ENCODE results near the gene HBZ. TPM values are rescaled to one million over a fixed set of nuclear protein-coding genes. Genes with fewer than 3 reads are reported as not detected.

The HBZ gene
- total RNA-seq, 1 donor from 2014 or later, result not detected

DNA sequence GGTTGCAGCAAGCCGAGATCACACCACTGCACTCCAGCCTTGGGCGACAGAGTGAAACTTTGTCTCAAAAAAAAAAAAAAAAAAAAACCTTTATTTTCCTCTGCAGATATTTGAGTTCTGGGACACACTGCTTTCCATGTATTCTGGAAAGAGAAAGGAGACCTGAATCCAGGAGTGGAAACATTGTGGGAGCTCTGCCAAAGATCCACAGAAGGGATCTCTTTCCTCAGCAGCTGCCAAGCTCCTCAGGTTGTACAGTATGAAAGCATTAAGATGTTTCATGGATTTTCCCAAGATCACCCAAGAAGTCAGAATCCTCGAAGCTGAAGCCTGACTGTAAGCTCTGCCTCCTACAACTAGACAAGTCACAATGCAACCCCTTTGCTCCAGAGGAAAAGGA is 27.4 kb upstream of the HBZ start:
- Mint-ChIP-seq H3K4me3 (ENCODE audit: unreplicated experiment) (no peak overlapping the region), H3K9me3 (ENCODE audit: unreplicated experiment) (no peaks in the 10 kb centered on the region), H3K4me1 (ENCODE audit: unreplicated experiment) (no peaks in the 10 kb centered on the region), H3K27me3 (ENCODE audit: unreplicated experiment) (no peaks in the 10 kb centered on the region), H3K27ac (ENCODE audit: unreplicated experiment) (no peak overlapping the region), H3K36me3 (ENCODE audit: unreplicated experiment) (peaks cover 10% of the 10 kb centered on the region)
- TF ChIP-seq, protein P1, sequence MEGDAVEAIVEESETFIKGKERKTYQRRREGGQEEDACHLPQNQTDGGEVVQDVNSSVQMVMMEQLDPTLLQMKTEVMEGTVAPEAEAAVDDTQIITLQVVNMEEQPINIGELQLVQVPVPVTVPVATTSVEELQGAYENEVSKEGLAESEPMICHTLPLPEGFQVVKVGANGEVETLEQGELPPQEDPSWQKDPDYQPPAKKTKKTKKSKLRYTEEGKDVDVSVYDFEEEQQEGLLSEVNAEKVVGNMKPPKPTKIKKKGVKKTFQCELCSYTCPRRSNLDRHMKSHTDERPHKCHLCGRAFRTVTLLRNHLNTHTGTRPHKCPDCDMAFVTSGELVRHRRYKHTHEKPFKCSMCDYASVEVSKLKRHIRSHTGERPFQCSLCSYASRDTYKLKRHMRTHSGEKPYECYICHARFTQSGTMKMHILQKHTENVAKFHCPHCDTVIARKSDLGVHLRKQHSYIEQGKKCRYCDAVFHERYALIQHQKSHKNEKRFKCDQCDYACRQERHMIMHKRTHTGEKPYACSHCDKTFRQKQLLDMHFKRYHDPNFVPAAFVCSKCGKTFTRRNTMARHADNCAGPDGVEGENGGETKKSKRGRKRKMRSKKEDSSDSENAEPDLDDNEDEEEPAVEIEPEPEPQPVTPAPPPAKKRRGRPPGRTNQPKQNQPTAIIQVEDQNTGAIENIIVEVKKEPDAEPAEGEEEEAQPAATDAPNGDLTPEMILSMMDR (IDR thresholded peaks at IDR 0.05), result no peak
- DNase-seq (ENCODE audit: extremely low spot score, unreplicated experiment), result no peak

DNA sequence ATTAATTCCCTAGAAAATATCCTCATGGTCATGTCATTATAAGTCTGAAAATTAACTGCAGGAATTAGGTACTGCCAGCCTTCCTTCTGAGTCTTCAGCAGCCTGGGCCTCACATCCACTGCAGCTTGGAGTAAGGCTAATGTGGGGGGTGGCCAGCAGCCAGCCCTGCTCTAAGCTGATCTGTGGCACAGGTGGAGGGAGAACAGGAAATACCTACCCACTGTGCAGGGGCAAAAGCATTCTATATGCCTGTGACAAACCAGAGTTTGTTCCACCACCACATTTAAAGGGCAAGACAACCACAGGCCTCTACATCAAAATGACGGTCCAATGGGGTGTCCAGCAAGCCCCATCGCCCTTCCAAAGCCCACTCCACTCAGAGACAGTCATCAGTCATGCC is 23.4 kb upstream of the HBZ start:
- Mint-ChIP-seq H3K36me3 (ENCODE audit: unreplicated experiment) (peaks cover 4% of the 10 kb centered on the region), H3K4me1 (ENCODE audit: unreplicated experiment) (peaks cover 3% of the 10 kb centered on the region), H3K4me3 (ENCODE audit: unreplicated experiment) (no peak overlapping the region), H3K27ac (ENCODE audit: unreplicated experiment) (no peak overlapping the region), H3K27me3 (ENCODE audit: unreplicated experiment) (no peaks in the 10 kb centered on the region), H3K9me3 (ENCODE audit: unreplicated experiment) (no peaks in the 10 kb centered on the region)
- no peak for DNase-seq (ENCODE audit: extremely low spot score, unreplicated experiment)
- TF ChIP-seq, protein P1 (IDR thresholded peaks at IDR 0.05), result no peak

DNA sequence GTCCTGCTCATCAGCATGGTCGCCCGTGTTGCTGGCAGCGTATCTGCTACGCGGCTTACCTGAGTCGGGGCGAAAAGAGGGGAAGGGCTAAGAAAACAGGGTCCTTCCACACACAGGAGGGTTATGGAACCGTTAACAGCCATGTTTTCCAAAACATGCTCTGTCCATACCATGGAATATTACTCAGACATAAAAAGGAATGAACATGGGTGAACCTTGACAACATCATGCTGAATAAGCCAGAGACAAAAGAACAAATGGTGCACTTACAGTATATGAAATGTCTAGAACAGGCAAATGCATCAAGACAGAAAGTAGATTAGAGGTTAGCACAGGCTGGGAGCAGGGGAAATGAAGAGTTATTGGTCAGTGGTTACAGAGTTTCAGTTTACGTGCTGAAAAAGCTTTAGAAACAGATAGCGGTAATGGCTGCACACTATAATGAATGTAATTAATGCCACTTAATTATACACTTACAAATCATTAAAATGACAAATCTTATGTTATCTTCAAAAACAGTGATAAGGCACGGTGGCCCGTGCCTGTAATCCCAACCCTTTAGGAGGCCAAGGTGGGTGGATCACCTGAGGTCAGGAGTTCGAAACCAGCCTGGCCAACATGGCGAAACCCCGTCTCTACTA is 21.8 kb upstream of the HBZ start:
- Mint-ChIP-seq H3K4me3 (ENCODE audit: unreplicated experiment) (no peak overlapping the region), H3K4me1 (ENCODE audit: unreplicated experiment) (peaks cover 11% of the 10 kb centered on the region), H3K9me3 (ENCODE audit: unreplicated experiment) (no peaks in the 10 kb centered on the region), H3K27ac (ENCODE audit: unreplicated experiment) (no peak overlapping the region), H3K27me3 (ENCODE audit: unreplicated experiment) (no peaks in the 10 kb centered on the region), H3K36me3 (ENCODE audit: unreplicated experiment) (peaks cover 2% of the 10 kb centered on the region)
- no peak for DNase-seq (ENCODE audit: extremely low spot score, unreplicated experiment)
- TF ChIP-seq, protein P1 (IDR thresholded peaks at IDR 0.05), result no peak

DNA sequence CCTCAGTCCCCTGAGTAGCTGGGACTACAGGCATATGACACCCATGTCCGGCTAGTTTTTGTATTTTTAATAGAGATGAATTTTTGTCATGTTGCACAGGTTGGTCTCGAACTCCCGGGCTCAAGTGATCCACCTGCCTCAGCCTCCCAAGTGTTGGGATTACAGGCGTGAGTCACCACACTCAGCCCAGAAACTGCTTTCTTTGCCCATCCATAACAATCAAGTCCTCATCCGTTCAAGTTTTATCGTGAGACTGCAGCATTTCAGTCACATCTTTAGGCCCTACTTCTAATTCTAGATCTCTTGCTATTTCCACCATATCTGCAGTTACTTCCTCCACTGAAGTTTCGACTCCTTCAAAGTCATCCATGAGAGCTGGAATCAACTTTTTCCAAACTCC is 20.3 kb upstream of the HBZ start:
- Mint-ChIP-seq H3K9me3 (ENCODE audit: unreplicated experiment) (no peaks in the 10 kb centered on the region), H3K27ac (ENCODE audit: unreplicated experiment) (no peak overlapping the region), H3K4me3 (ENCODE audit: unreplicated experiment) (no peak overlapping the region), H3K27me3 (ENCODE audit: unreplicated experiment) (no peaks in the 10 kb centered on the region), H3K4me1 (ENCODE audit: unreplicated experiment) (peaks cover 20% of the 10 kb centered on the region), H3K36me3 (ENCODE audit: unreplicated experiment) (peaks cover 4% of the 10 kb centered on the region)
- TF ChIP-seq, protein P1 (IDR thresholded peaks at IDR 0.05), result no peak
- DNase-seq (ENCODE audit: extremely low spot score, unreplicated experiment), result no peak

GRCh38 chr16:133716-134115 is 18.7 kb upstream of the HBZ start:
- peaks cover 4% of the 10 kb centered on the region for H3K36me3 Mint-ChIP-seq (ENCODE audit: unreplicated experiment)
- TF ChIP-seq, protein P1 (IDR thresholded peaks at IDR 0.05), result no peak
- no peak overlapping the region for H3K4me3 Mint-ChIP-seq (ENCODE audit: unreplicated experiment)
- H3K9me3 Mint-ChIP-seq (ENCODE audit: unreplicated experiment), result no peaks in the 10 kb centered on the region
- H3K27me3 Mint-ChIP-seq (ENCODE audit: unreplicated experiment), result no peaks in the 10 kb centered on the region
- DNase-seq (ENCODE audit: extremely low spot score, unreplicated experiment), result no peak
- peaks cover 29% of the 10 kb centered on the region for H3K4me1 Mint-ChIP-seq (ENCODE audit: unreplicated experiment)
- H3K27ac Mint-ChIP-seq (ENCODE audit: unreplicated experiment), result no peak overlapping the region
